GM23338 (cell line): ENCODE measurements around the gene ZNF577. TPM values are rescaled to one million over a fixed set of nuclear protein-coding genes. Genes with fewer than 3 reads are reported as not detected.

ENCODE experiments used
- ATAC-seq: fragments of 200-7000 bp; cut with Tn5 transposase; 3 replicates; pipeline ENCODE4 v1.9.1; 2020
- DNase-seq: peaks from one replicate; pipeline ENCODE4 v3.0.0-alpha.2; 2015; ENCODE audit warnings: low spot score
- H2AFZ ChIP-seq: fragments of 200-600 bp; sonication (generic); 2 replicates; pipeline ENCODE4 v1.8.0; 2016; ENCODE audit warnings: antibody characterized with exemption, mild to moderate bottlenecking, moderate library complexity
- H3F3A ChIP-seq: fragments of 200-600 bp; sonication (generic); replicated peaks from 2 replicates; pipeline ENCODE4 v1.8.0; 2017; ENCODE audit warnings: antibody characterized with exemption, mixed run types, low read depth
- H3K27ac ChIP-seq: fragments of 200-600 bp; sonication (generic); 2 replicates; pipeline ENCODE4 v1.6.1; 2016; ENCODE audit warnings: low read depth
- H3K27me3 ChIP-seq: fragments of 200-600 bp; sonication (generic); 2 replicates; pipeline ENCODE4 v1.8.0; 2016; ENCODE audit warnings: mild to moderate bottlenecking, mixed run types, moderate library complexity; ENCODE audit not compliant: insufficient read depth
- H3K36me3 ChIP-seq: fragments of 200-600 bp; sonication (generic); 2 replicates; pipeline ENCODE4 v1.8.0; 2016; ENCODE audit warnings: mild to moderate bottlenecking; ENCODE audit not compliant: insufficient read depth
- H3K4me1 ChIP-seq: fragments of 200-600 bp; sonication (generic); 2 replicates; pipeline ENCODE4 v1.8.0; 2016; ENCODE audit warnings: mild to moderate bottlenecking, moderate library complexity; ENCODE audit not compliant: insufficient read depth
- H3K4me2 ChIP-seq: fragments of 200-600 bp; sonication (generic); 2 replicates; pipeline ENCODE4 v1.7.1; 2017; ENCODE audit warnings: mixed run types
- H3K4me3 ChIP-seq: fragments of 200-600 bp; sonication (generic); 2 replicates; pipeline ENCODE4 v1.6.1; 2016; ENCODE audit warnings: mixed run types
- H3K79me2 ChIP-seq: fragments of 200-600 bp; sonication (generic); replicated peaks from 2 replicates; pipeline ENCODE4 v1.8.0; 2017; ENCODE audit warnings: mild to moderate bottlenecking; ENCODE audit not compliant: insufficient read depth
- H3K9me2 ChIP-seq: fragments of 200-600 bp; sonication (generic); 2 replicates; pipeline ENCODE4 v1.8.0; 2017; ENCODE audit not compliant: insufficient read depth
- H4K20me1 ChIP-seq: fragments of 200-600 bp; sonication (generic); replicated peaks from 2 replicates; pipeline ENCODE4 v1.8.0; 2017; ENCODE audit warnings: mild to moderate bottlenecking; ENCODE audit not compliant: insufficient read depth
- H3K27ac Mint-ChIP-seq: 2 replicates; pipeline ENCODE4 v1.8.0; 2020; ENCODE audit warnings: inconsistent platforms, mild to moderate bottlenecking, moderate library complexity, mixed read lengths
- H3K27me3 Mint-ChIP-seq: 3 replicates; pipeline ENCODE4 v1.8.0; 2022; ENCODE audit warnings: low read depth, mild to moderate bottlenecking, moderate library complexity, mixed read lengths, inconsistent platforms; ENCODE audit not compliant: insufficient read depth, poor library complexity
- H3K36me3 Mint-ChIP-seq: 3 replicates; pipeline ENCODE4 v1.8.0; 2021; ENCODE audit warnings: low read depth, mild to moderate bottlenecking, inconsistent platforms, moderate library complexity, mixed read lengths
- H3K4me1 Mint-ChIP-seq: 3 replicates; pipeline ENCODE4 v1.8.0; 2020; ENCODE audit warnings: mild to moderate bottlenecking, inconsistent platforms, mixed read lengths
- H3K4me3 Mint-ChIP-seq: 3 replicates; pipeline ENCODE4 v1.8.0; 2021; ENCODE audit warnings: moderate library complexity, mild to moderate bottlenecking, inconsistent platforms, mixed read lengths
- H3K9me3 Mint-ChIP-seq: 3 replicates; pipeline ENCODE4 v1.8.0; 2020; ENCODE audit warnings: moderate library complexity, mild to moderate bottlenecking, inconsistent platforms, mixed read lengths
- EZH2 ChIP-seq: fragments of 200-600 bp; sonication (generic); IDR thresholded peaks from one replicate; pipeline ENCODE4 v1.8.0; 2017; ENCODE audit warnings: antibody characterized with exemption, mild to moderate bottlenecking, low read depth; ENCODE audit not compliant: unreplicated experiment
- EZH2phosphoT487 ChIP-seq: fragments of 200-600 bp; sonication (generic); IDR thresholded peaks from one replicate; pipeline ENCODE4 v1.8.1; 2018; ENCODE audit warnings: antibody characterized with exemption; ENCODE audit not compliant: unreplicated experiment
- JUNB ChIP-seq: IDR thresholded peaks from one replicate; pipeline ENCODE4 v1.6.1; 2016; ENCODE audit warnings: antibody characterized with exemption; ENCODE audit not compliant: unreplicated experiment
- POLR2AphosphoS5 ChIP-seq: IDR thresholded peaks from 2 replicates; pipeline ENCODE4 v1.6.1; 2016; ENCODE audit warnings: antibody characterized with exemption, low read depth
- STAT1 ChIP-seq: IDR thresholded peaks from one replicate; pipeline ENCODE4 v1.6.1; 2016; ENCODE audit warnings: antibody characterized with exemption; ENCODE audit not compliant: unreplicated experiment
- ZNF114 ChIP-seq: fragments of 250-450 bp; sonication (Bioruptor Pico); IDR thresholded peaks from 2 replicates; pipeline ENCODE4 v1.5.0; 2020; ENCODE audit warnings: mild to moderate bottlenecking, moderate library complexity
- ZNF331 ChIP-seq: fragments of 250-450 bp; sonication (Bioruptor Pico); IDR thresholded peaks from 2 replicates; pipeline ENCODE4 v1.5.0; 2020; ENCODE audit warnings: low read depth, mild to moderate bottlenecking, moderate library complexity
- polyA plus RNA-seq: library from polyadenylated mRNA; unstranded; fragments of >200 nt; fragmentation: Nextera tagmentation; extraction: Ambion mirVana; gene quantifications from 2 replicates; pipeline ENCODE4 v1.2.1, GENCODE V29; 2016
- total RNA-seq: library from RNA; depleted of rRNA; stranded (reverse); fragments of >200 nt; shearing (Covaris generic); gene quantifications from 2 replicates; pipeline ENCODE4 v1.2.3, GENCODE V29; 2014
- TF ChIP-seq, protein P1 (sequence below): fragments of 250-450 bp; sonication (Bioruptor Pico); IDR thresholded peaks from 2 replicates; pipeline ENCODE4 v1.5.0; 2020; ENCODE audit warnings: mild to moderate bottlenecking, moderate library complexity
- TF ChIP-seq, protein P2 (sequence below), 2 experiments: fragments of 200-600 bp in 1 of 2; sonication (generic) in 1 of 2; conservative IDR thresholded peaks; 2 replicates each; pipeline versions ENCODE4 v1.5.1 to v1.6.1; 2016 to 2017; ENCODE audit warnings: antibody characterized with exemption in 2 of 2, low read depth in 2 of 2, mild to moderate bottlenecking in 2 of 2, moderate library complexity in 1 of 2
- TF ChIP-seq, protein P3 (sequence below): IDR thresholded peaks from one replicate; pipeline ENCODE4 v1.6.1; 2018; ENCODE audit warnings: antibody characterized with exemption; ENCODE audit not compliant: unreplicated experiment
- TF ChIP-seq, protein P4 (sequence below): IDR thresholded peaks from 2 replicates; pipeline ENCODE4 v1.6.1; 2016; ENCODE audit warnings: antibody characterized with exemption

Gene ZNF577
- total and polyA plus RNA-seq, 2 experiments from 2014 or later = 18.3 to 37.7 TPM

DNA sequence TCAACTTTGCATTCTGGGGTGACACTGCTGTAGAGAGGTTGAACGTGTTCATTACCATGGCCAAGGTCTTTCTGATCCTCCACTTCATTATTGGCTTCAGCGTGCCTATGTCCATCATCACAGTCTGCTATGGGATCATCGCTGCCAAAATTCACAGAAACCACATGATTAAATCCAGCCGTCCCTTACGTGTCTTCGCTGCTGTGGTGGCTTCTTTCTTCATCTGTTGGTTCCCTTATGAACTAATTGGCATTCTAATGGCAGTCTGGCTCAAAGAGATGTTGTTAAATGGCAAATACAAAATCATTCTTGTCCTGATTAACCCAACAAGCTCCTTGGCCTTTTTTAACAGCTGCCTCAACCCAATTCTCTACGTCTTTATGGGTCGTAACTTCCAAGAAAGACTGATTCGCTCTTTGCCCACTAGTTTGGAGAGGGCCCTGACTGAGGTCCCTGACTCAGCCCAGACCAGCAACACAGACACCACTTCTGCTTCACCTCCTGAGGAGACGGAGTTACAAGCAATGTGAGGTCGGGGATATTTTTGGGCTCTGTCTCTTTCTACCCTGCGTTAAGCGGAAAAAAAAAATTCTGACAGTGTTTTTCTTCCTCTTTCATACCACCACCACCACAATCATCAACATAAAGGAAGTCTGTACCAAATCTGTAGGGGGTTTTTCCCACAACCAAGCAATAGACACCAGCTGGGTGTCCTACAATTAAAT is 63.3 kb downstream of the ZNF577 start (continued):
- TF ChIP-seq, protein P1, sequence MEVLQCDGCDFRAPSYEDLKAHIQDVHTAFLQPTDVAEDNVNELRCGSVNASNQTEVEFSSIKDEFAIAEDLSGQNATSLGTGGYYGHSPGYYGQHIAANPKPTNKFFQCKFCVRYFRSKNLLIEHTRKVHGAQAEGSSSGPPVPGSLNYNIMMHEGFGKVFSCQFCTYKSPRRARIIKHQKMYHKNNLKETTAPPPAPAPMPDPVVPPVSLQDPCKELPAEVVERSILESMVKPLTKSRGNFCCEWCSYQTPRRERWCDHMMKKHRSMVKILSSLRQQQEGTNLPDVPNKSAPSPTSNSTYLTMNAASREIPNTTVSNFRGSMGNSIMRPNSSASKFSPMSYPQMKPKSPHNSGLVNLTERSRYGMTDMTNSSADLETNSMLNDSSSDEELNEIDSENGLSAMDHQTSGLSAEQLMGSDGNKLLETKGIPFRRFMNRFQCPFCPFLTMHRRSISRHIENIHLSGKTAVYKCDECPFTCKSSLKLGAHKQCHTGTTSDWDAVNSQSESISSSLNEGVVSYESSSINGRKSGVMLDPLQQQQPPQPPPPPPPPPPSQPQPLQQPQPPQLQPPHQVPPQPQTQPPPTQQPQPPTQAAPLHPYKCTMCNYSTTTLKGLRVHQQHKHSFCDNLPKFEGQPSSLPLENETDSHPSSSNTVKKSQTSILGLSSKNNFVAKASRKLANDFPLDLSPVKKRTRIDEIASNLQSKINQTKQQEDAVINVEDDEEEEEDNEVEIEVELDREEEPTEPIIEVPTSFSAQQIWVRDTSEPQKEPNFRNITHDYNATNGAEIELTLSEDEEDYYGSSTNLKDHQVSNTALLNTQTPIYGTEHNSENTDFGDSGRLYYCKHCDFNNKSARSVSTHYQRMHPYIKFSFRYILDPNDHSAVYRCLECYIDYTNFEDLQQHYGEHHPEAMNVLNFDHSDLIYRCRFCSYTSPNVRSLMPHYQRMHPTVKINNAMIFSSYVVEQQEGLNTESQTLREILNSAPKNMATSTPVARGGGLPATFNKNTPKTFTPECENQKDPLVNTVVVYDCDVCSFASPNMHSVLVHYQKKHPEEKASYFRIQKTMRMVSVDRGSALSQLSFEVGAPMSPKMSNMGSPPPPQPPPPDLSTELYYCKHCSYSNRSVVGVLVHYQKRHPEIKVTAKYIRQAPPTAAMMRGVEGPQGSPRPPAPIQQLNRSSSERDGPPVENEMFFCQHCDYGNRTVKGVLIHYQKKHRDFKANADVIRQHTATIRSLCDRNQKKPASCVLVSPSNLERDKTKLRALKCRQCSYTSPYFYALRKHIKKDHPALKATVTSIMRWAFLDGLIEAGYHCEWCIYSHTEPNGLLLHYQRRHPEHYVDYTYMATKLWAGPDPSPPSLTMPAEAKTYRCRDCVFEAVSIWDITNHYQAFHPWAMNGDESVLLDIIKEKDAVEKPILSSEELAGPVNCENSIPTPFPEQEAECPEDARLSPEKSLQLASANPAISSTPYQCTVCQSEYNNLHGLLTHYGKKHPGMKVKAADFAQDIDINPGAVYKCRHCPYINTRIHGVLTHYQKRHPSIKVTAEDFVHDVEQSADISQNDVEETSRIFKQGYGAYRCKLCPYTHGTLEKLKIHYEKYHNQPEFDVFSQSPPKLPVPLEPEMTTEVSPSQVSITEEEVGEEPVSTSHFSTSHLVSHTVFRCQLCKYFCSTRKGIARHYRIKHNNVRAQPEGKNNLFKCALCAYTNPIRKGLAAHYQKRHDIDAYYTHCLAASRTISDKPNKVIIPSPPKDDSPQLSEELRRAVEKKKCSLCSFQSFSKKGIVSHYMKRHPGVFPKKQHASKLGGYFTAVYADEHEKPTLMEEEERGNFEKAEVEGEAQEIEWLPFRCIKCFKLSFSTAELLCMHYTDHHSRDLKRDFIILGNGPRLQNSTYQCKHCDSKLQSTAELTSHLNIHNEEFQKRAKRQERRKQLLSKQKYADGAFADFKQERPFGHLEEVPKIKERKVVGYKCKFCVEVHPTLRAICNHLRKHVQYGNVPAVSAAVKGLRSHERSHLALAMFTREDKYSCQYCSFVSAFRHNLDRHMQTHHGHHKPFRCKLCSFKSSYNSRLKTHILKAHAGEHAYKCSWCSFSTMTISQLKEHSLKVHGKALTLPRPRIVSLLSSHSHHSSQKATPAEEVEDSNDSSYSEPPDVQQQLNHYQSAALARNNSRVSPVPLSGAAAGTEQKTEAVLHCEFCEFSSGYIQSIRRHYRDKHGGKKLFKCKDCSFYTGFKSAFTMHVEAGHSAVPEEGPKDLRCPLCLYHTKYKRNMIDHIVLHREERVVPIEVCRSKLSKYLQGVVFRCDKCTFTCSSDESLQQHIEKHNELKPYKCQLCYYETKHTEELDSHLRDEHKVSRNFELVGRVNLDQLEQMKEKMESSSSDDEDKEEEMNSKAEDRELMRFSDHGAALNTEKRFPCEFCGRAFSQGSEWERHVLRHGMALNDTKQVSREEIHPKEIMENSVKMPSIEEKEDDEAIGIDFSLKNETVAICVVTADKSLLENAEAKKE = no peak
- TF ChIP-seq POLR2AphosphoS5 (no peak), ZNF114 (CRISPR knock-in tag) (no peak), STAT1 (no peak), EZH2phosphoT487 (no peak), EZH2 (no peak)
- TF ChIP-seq, protein P2, sequence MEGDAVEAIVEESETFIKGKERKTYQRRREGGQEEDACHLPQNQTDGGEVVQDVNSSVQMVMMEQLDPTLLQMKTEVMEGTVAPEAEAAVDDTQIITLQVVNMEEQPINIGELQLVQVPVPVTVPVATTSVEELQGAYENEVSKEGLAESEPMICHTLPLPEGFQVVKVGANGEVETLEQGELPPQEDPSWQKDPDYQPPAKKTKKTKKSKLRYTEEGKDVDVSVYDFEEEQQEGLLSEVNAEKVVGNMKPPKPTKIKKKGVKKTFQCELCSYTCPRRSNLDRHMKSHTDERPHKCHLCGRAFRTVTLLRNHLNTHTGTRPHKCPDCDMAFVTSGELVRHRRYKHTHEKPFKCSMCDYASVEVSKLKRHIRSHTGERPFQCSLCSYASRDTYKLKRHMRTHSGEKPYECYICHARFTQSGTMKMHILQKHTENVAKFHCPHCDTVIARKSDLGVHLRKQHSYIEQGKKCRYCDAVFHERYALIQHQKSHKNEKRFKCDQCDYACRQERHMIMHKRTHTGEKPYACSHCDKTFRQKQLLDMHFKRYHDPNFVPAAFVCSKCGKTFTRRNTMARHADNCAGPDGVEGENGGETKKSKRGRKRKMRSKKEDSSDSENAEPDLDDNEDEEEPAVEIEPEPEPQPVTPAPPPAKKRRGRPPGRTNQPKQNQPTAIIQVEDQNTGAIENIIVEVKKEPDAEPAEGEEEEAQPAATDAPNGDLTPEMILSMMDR (conservative IDR thresholded peaks at IDR 0.05; ENCODE audit: low read depth in 2 of 2) = no peak

DNA sequence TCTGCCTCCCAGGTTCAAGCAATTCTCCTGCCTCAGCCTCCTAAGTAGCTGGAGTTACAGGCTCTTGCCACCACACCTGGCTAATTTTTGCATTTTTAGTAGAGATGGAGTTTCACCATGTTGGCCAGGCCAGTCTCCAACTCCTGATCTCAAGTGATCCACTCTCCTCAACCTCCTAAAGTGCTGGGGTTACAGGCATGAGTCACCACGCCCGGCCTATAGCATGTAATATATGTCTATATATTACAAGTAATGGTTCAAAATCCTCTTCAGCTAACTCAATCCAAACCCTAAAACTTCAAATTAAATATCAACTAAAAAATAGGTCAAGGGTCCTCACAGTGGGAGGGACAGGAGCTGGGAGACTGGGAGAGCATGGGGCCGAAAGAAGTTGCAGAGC is 64.8 kb downstream of the ZNF577 start:
- peaks cover 9% of the 10 kb centered on the region; the same call in 1 of the 2 replicates for H3K4me1 ChIP-seq
- H3K9me3 Mint-ChIP-seq = peaks cover 83% of the 10 kb centered on the region
- TF ChIP-seq, protein P3, sequence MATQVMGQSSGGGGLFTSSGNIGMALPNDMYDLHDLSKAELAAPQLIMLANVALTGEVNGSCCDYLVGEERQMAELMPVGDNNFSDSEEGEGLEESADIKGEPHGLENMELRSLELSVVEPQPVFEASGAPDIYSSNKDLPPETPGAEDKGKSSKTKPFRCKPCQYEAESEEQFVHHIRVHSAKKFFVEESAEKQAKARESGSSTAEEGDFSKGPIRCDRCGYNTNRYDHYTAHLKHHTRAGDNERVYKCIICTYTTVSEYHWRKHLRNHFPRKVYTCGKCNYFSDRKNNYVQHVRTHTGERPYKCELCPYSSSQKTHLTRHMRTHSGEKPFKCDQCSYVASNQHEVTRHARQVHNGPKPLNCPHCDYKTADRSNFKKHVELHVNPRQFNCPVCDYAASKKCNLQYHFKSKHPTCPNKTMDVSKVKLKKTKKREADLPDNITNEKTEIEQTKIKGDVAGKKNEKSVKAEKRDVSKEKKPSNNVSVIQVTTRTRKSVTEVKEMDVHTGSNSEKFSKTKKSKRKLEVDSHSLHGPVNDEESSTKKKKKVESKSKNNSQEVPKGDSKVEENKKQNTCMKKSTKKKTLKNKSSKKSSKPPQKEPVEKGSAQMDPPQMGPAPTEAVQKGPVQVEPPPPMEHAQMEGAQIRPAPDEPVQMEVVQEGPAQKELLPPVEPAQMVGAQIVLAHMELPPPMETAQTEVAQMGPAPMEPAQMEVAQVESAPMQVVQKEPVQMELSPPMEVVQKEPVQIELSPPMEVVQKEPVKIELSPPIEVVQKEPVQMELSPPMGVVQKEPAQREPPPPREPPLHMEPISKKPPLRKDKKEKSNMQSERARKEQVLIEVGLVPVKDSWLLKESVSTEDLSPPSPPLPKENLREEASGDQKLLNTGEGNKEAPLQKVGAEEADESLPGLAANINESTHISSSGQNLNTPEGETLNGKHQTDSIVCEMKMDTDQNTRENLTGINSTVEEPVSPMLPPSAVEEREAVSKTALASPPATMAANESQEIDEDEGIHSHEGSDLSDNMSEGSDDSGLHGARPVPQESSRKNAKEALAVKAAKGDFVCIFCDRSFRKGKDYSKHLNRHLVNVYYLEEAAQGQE = no peak
- TF ChIP-seq ZNF331 (no peak), EZH2phosphoT487 (no peak), ZNF114 (CRISPR knock-in tag) (no peak), JUNB (no peak)
- TF ChIP-seq, protein P4, sequence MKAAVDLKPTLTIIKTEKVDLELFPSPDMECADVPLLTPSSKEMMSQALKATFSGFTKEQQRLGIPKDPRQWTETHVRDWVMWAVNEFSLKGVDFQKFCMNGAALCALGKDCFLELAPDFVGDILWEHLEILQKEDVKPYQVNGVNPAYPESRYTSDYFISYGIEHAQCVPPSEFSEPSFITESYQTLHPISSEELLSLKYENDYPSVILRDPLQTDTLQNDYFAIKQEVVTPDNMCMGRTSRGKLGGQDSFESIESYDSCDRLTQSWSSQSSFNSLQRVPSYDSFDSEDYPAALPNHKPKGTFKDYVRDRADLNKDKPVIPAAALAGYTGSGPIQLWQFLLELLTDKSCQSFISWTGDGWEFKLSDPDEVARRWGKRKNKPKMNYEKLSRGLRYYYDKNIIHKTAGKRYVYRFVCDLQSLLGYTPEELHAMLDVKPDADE = no peak

More for the DNA sequence above, 64.8 kb downstream of the ZNF577 start:
- no peak overlapping the region for H3K4me2 ChIP-seq
- H3K27ac ChIP-seq = no peak overlapping the region
- H3K9me2 ChIP-seq = peaks cover 30% of the 10 kb centered on the region
- H3K27me3 ChIP-seq = no peaks in the 10 kb centered on the region
- peaks cover 31% of the 10 kb centered on the region; the same call in 2 of the 3 replicates for H3K36me3 Mint-ChIP-seq
- H3K79me2 ChIP-seq = no peaks in the 10 kb centered on the region
- no peak overlapping the region for H2AFZ ChIP-seq
- H3K27ac Mint-ChIP-seq = no peak overlapping the region
- DNase-seq = no peak
- H3K4me3 ChIP-seq = no peak overlapping the region
- H3K27me3 Mint-ChIP-seq = peaks cover 3% of the 10 kb centered on the region
- H3F3A ChIP-seq = no peaks in the 10 kb centered on the region
- H3K36me3 ChIP-seq = no peaks in the 10 kb centered on the region; the same call in 1 of the 2 replicates
- H3K4me1 Mint-ChIP-seq = no peaks in the 10 kb centered on the region
- no peak overlapping the region for H3K4me3 Mint-ChIP-seq
- ATAC-seq = no peak
- no peaks in the 10 kb centered on the region for H4K20me1 ChIP-seq
